ENCODE measurements around the gene ADRA2C.
"Not testable (repeated sequence)": the region's sequence is repeated elsewhere in the genome, so short reads cannot be mapped to it uniquely, and the experiment has no call there.

The ADRA2C gene

GRCh38 chr4:3801521-3801920 lies 35.3 kb downstream of the ADRA2C start:
- no peak for DNase-seq

- DNase-seq = no peak
Observed at GRCh38 chr4:3801931-3802550, 35.9 kb downstream of the ADRA2C start.

- DNase-seq = no peak
Observed at GRCh38 chr4:3802571-3803474, 36.6 kb downstream of the ADRA2C start.

GRCh38 chr4:3803475-3803847 lies 37.3 kb downstream of the ADRA2C start:
- DNase-seq = no peak

GRCh38 chr4:3803946-3804345 lies 37.8 kb downstream of the ADRA2C start:
- no peak for DNase-seq

GRCh38 chr4:3805026-3805425 lies 38.8 kb downstream of the ADRA2C start:
- no peak for DNase-seq

- no peak for DNase-seq
Observed at GRCh38 chr4:3805731-3806130, 39.5 kb downstream of the ADRA2C start.

- no peak for DNase-seq
Observed at GRCh38 chr4:3807311-3807710, 41.1 kb downstream of the ADRA2C start.

- DNase-seq = no peak
Observed at GRCh38 chr4:3807822-3808496, 41.8 kb downstream of the ADRA2C start.

- DNase-seq = no peak
Observed at GRCh38 chr4:3808597-3808996, 42.4 kb downstream of the ADRA2C start.

- DNase-seq = no peak
Observed at GRCh38 chr4:3809028-3809427, 42.8 kb downstream of the ADRA2C start.

GRCh38 chr4:3809451-3810110 lies 43.4 kb downstream of the ADRA2C start:
- DNase-seq = no peak

- no peak for DNase-seq
Observed at GRCh38 chr4:3810111-3810680, 44.0 kb downstream of the ADRA2C start.

GRCh38 chr4:3810796-3811485 lies 44.8 kb downstream of the ADRA2C start:
- DNase-seq = no peak

GRCh38 chr4:3811621-3812020 lies 45.4 kb downstream of the ADRA2C start:
- no peak for DNase-seq

- no peak for DNase-seq
Observed at GRCh38 chr4:3812211-3812934, 46.2 kb downstream of the ADRA2C start.

GRCh38 chr4:3813151-3814052 lies 47.2 kb downstream of the ADRA2C start:
- no peak for DNase-seq

GRCh38 chr4:3814053-3814570 lies 47.9 kb downstream of the ADRA2C start:
- no peak for DNase-seq

GRCh38 chr4:3814838-3815237 lies 48.7 kb downstream of the ADRA2C start:
- not testable (repeated sequence) for DNase-seq

GRCh38 chr4:3816256-3816825 lies 50.2 kb downstream of the ADRA2C start:
- DNase-seq = no peak

Measured in DMS79 (cell line).